K562 (cell line): ENCODE data around the gene LETM1. TPM values are rescaled to one million over a fixed set of nuclear protein-coding genes. Genes with fewer than 3 reads are reported as not detected.

Experiments used
- ATAC-seq: fragments of 200-7000 bp; cut with Tn5 transposase; 3 replicates; pipeline ENCODE4 v1.9.1; 2020; ENCODE audit warnings: moderate library complexity
- BruUV-seq: library from RNA; stranded (reverse); fragments of 400-500 nt; replicated peaks from 2 replicates; lab custom pipeline; 2021; lab: Mats Ljungman, UMichigan
- CTCF ChIA-PET: fragments of 300-600 bp; formaldehyde crosslinking; extraction: SDS; loops from one replicate; lab custom pipeline; 2021; ENCODE audit warnings: low intra/inter-chr PET ratio; lab: Yijun Ruan, JAX
- POLR2A ChIA-PET: fragments of 300-600, 350-650 bp; sonication (Branson Sonifier 250); formaldehyde crosslinking; extraction: SDS; loops from one replicate; lab custom pipeline; 2021; ENCODE audit warnings: antibody characterized with exemption, inconsistent platforms; lab: Yijun Ruan, JAX
- DNase-seq, 4 experiments: peaks; one replicate each; pipeline versions ENCODE4 v3.0.0 to v3.0.0-alpha.2; 2011 to 2018; ENCODE audit warnings: low spot score in 3 of 4, mixed read lengths in 3 of 4; ENCODE audit errors: extremely low read depth in 1 of 4
- FAIRE-seq: peaks from 2 replicates; lab custom pipeline; 2011; peaks lifted over from hg19 to GRCh38; lab: Jason Lieb, UNC
- H2AFZ ChIP-seq: 2 replicates; pipeline ENCODE4 v1.6.0; 2011; ENCODE audit warnings: low read depth, low read length, control low read depth, inconsistent platforms
- H3K27ac ChIP-seq: fragments of 200-600 bp; 3 replicates; pipeline ENCODE4 v1.8.0; 2011; ENCODE audit warnings: low read depth, mild to moderate bottlenecking, control low read depth, inconsistent platforms, low read length, moderate library complexity, mixed read lengths; ENCODE audit errors: extremely low read depth
- H3K27me3 ChIP-seq, 2 experiments: fragments of 300-600 bp in 1 of 2; 2 replicates in 1 of 2; 3 replicates in 1 of 2; pipeline versions ENCODE4 v1.6.0 to v1.8.0; 2011; ENCODE audit warnings: inconsistent platforms in 2 of 2, low read length in 2 of 2, mild to moderate bottlenecking in 1 of 2, mixed read lengths in 1 of 2, moderate library complexity in 1 of 2; ENCODE audit not compliant: control insufficient read depth in 2 of 2, insufficient read depth in 2 of 2
- H3K36me3 ChIP-seq: fragments of 300-600 bp; 3 replicates; pipeline ENCODE4 v1.8.0; 2011; ENCODE audit warnings: mild to moderate bottlenecking, low read length, inconsistent platforms; ENCODE audit not compliant: control insufficient read depth, insufficient read depth
- H3K4me1 ChIP-seq, 2 experiments: fragments of 200-600 bp in 1 of 2; replicated peaks in 1 of 2; 2 replicates in 1 of 2; 3 replicates in 1 of 2; pipeline versions ENCODE4 v1.5.1 to v1.8.0; 2011; ENCODE audit warnings: inconsistent platforms in 2 of 2, low read length in 2 of 2, mild to moderate bottlenecking in 1 of 2, mixed read lengths in 1 of 2, moderate library complexity in 1 of 2; ENCODE audit not compliant: control insufficient read depth in 2 of 2, insufficient read depth in 2 of 2
- H3K4me2 ChIP-seq: 2 replicates; pipeline ENCODE4 v1.6.1; 2011; ENCODE audit warnings: low read length, control low read depth, inconsistent platforms, mixed read lengths; ENCODE audit not compliant: insufficient read depth
- H3K4me3 ChIP-seq: fragments of 200-600 bp; sonication (generic), shearing (Covaris generic); 2 replicates; pipeline ENCODE4 v1.5.1; 2016; ENCODE audit warnings: control low read depth, inconsistent platforms
- H3K79me2 ChIP-seq: fragments of 200-600 bp; 3 replicates; pipeline ENCODE4 v1.8.0; 2011; ENCODE audit warnings: low read length, inconsistent platforms; ENCODE audit not compliant: control insufficient read depth, insufficient read depth
- H3K9ac ChIP-seq, 2 experiments: 2 replicates each; pipeline versions ENCODE4 v1.6.0 to v1.6.1; 2011; ENCODE audit warnings: low read depth in 2 of 2, low read length in 2 of 2, control low read depth in 1 of 2, inconsistent platforms in 1 of 2, mild to moderate bottlenecking in 1 of 2, mixed read lengths in 1 of 2; ENCODE audit not compliant: insufficient read depth in 1 of 2
- H3K9me1 ChIP-seq: one replicate; pipeline ENCODE4 v1.6.0; 2011; ENCODE audit warnings: inconsistent platforms, mild to moderate bottlenecking, low read length, moderate library complexity; ENCODE audit not compliant: control insufficient read depth, insufficient read depth
- H3K9me3 ChIP-seq: replicated peaks from 2 replicates; pipeline ENCODE4 v1.5.1; 2011; ENCODE audit warnings: low read depth, low read length, inconsistent platforms; ENCODE audit not compliant: control insufficient read depth, insufficient read depth
- H4K20me1 ChIP-seq: replicated peaks from 2 replicates; pipeline ENCODE4 v1.6.1; 2011; ENCODE audit warnings: low read length, inconsistent platforms, mixed read lengths; ENCODE audit not compliant: control insufficient read depth, insufficient read depth
- CTCF ChIP-seq, 3 experiments: IDR thresholded peaks in 2 of 3; conservative IDR thresholded peaks in 1 of 3; 2 replicates each; pipeline ENCODE4 v1.5.1; 2011 to 2012; ENCODE audit warnings: low read length in 3 of 3, mild to moderate bottlenecking in 3 of 3, control low read depth in 2 of 3, improper control_type of control experiment in 1 of 3, inconsistent platforms in 1 of 3, low read depth in 1 of 3, mixed read lengths in 1 of 3, moderate library complexity in 1 of 3; ENCODE audit not compliant: insufficient read depth in 2 of 3
- KLF6 ChIP-seq: fragments of 250-450 bp; sonication (Bioruptor Pico); IDR thresholded peaks from 2 replicates; pipeline ENCODE4 v1.4.0; 2020; ENCODE audit warnings: mild to moderate bottlenecking, moderate library complexity, borderline replicate concordance
- MTF1 ChIP-seq: fragments of 250-450 bp; sonication (Bioruptor Pico); IDR thresholded peaks from 2 replicates; pipeline ENCODE4 v1.9.0; 2021; ENCODE audit warnings: moderate library complexity, mild to moderate bottlenecking, inconsistent platforms, borderline replicate concordance
- UBTF ChIP-seq, 2 experiments: IDR thresholded peaks; 2 replicates each; pipeline ENCODE4 v1.6.1; 2012; ENCODE audit warnings: improper control_type of control experiment in 2 of 2, low read depth in 2 of 2, low read length in 2 of 2, borderline replicate concordance in 1 of 2
- ZBTB11 ChIP-seq, 3 experiments: fragments of 200-800 bp in 1 of 3; fragments of 250-450 bp in 1 of 3; fragments of 450-650 bp in 1 of 3; sonication (Bioruptor Pico) in 1 of 3; sonication (Bioruptor generic) in 1 of 3; formaldehyde crosslinking in 1 of 3; IDR thresholded peaks; 2 replicates each; pipeline versions ENCODE4 v1.6.1 to v1.8.0; 2016 to 2022; ENCODE audit warnings: mild to moderate bottlenecking in 2 of 3, missing genetic modification characterization in 2 of 3, missing compliant biosample characterization in 1 of 3, moderate library complexity in 1 of 3
- ZFP36 ChIP-seq: fragments of 150-350 bp; IDR thresholded peaks from 2 replicates; pipeline ENCODE4 v1.6.1; 2018; ENCODE audit warnings: low read length, low read depth; ENCODE audit not compliant: partially characterized antibody
- ZNF740 ChIP-seq, 3 experiments: fragments of 200-800 bp in 1 of 3; sonication (Bioruptor generic) in 1 of 3; sonication (generic) in 1 of 3; formaldehyde crosslinking in 1 of 3; IDR thresholded peaks; 2 replicates each; pipeline versions ENCODE4 v1.6.1 to v1.8.0; 2016 to 2022; ENCODE audit warnings: mild to moderate bottlenecking in 2 of 3, missing compliant biosample characterization in 2 of 3, missing genetic modification characterization in 2 of 3, missing genetic modification reagents in 1 of 3
- WGBS: fragments of 100-300 bp; shearing (Covaris generic); methylation state at CpG from one replicate; pipeline ENCODE4 v1.1.6; 2016; ENCODE audit warnings: low coverage, mixed read lengths; ENCODE audit not compliant: insufficient coverage; ENCODE audit errors: missing lambda C conversion rate; 5-methylcytosine and 5-hydroxymethylcytosine counted together
- in situ Hi-C: fragments of 300-500 bp; cut with MboI; formaldehyde crosslinking; loops from 4 replicates; pipeline ENCODE4 v1.15.0; 2018; ENCODE audit warnings: inconsistent platforms, mixed read lengths
- intact Hi-C: fragments of 100-400 bp; cut with micrococcal nuclease; formaldehyde crosslinking; loops from 2 replicates; pipeline ENCODE4 v1.14.2; 2022
- polyA plus RNA-seq, 8 experiments: library from polyadenylated mRNA; depleted of rRNA in 4 of 8; stranded (reverse) in 5 of 8; unstranded in 3 of 8; fragments of >200 nt; fragmentation: Nextera tagmentation in 2 of 8; fragmentation: Illumina TruSeq in 1 of 8; extraction: Ambion mirVana in 2 of 8; extraction: Trizol in 1 of 8; gene quantifications; 2 replicates each; pipeline versions ENCODE4 v1.2.1 to v1.2.3, GENCODE V29; 2011 to 2014; ENCODE audit warnings: inconsistent platforms in 1 of 8, missing spikeins in 1 of 8
- total RNA-seq, 7 experiments: library from RNA; depleted of rRNA in 6 of 7; stranded (reverse); fragments of >200 nt in 6 of 7; fragmentation: Illumina TruSeq in 2 of 7; extraction: Trizol in 2 of 7; gene quantifications; 2 replicates each; pipeline versions ENCODE4 v1.2.1 to v1.2.3, GENCODE V29; 2011 to 2021; ENCODE audit warnings: low replicate concordance in 1 of 7

Gene LETM1
- total and polyA plus RNA-seq, 9 of the 15 experiments (the other 6 are each of a cell fraction or from before 2014, with no cell fraction given): 3.9 to 109 (median 35.0) TPM

GRCh38 chr4:1767770-1768366, 88.1 kb downstream of the LETM1 start:
- ATAC-seq: peak; percentile 78
- TF ChIP-seq ZBTB11 (CRISPR knock-in tag; IDR thresholded peaks at IDR 0.05): peak in 1 of 3 experiments; percentile 48; a peak in 1 of 6 replicates
- TF ChIP-seq ZNF740 (CRISPR knock-in tag; IDR thresholded peaks at IDR 0.05): no peak
- peak in 1 of 2 experiments; percentile 58; a peak in 1 of 4 replicates for TF ChIP-seq ZNF740 (tag; IDR thresholded peaks at IDR 0.05)
- TF ChIP-seq ZFP36: peak; percentile 73
- peak; percentile 45 to 62 (median 52); a peak in 5 of 6 replicates for TF ChIP-seq CTCF (IDR thresholded peaks at IDR 0.05 in 2 of 3, conservative IDR thresholded peaks at IDR 0.05 in 1 of 3; ENCODE audit: insufficient read depth in 2 of 3, low read depth in 1 of 3, low read length in 3 of 3)
- TF ChIP-seq KLF6 (CRISPR knock-in tag): no peak
- peak in 1 of 2 experiments; percentile 23; a peak in 1 of 4 replicates for TF ChIP-seq UBTF (IDR thresholded peaks at IDR 0.05; ENCODE audit: borderline replicate concordance in 1 of 2, low read depth in 2 of 2, low read length in 2 of 2)
- no peak for TF ChIP-seq MTF1 (CRISPR knock-in tag)
- 31% methylated on average over 13 of the region's 32 CpGs for WGBS
- FAIRE-seq: no peak
- Histone ChIP-seq H3K36me3 (no peaks in the 10 kb centered on the region), H3K4me1 (peaks cover 2 to 87% of the 10 kb centered on the region in 2 experiments; a peak in 3 of 5 replicates), H3K9ac (peak overlapping the region in 1 of 2 experiments; percentile 64; a peak in 1 of 4 replicates), H3K27ac (no peak overlapping the region), H3K4me2 (0 out of 2 replicates have a peak overlapping the region, but pooled peaks have one; percentile 14), H3K4me3 (peak overlapping the region; percentile 37), H2AFZ (0 out of 2 replicates have a peak overlapping the region, but pooled peaks have one; percentile 23), H3K9me3 (no peaks in the 10 kb centered on the region), H3K27me3 (no peaks in the 10 kb centered on the region), H3K9me1 (no peaks in the 10 kb centered on the region), H3K79me2 (no peaks in the 10 kb centered on the region), H4K20me1 (0 out of 2 replicates have a peak, but pooled peaks cover 3% of the 10 kb centered on the region)
- intact Hi-C loops (no loop called here), in situ Hi-C loops (no loop called here)
- no TSS peak for BruUV-seq
- DNase-seq: peak; percentile 76 to 90 (median 87)
- ChIA-PET POLR2A (interaction anchor here (0.6 to 1.2 kb wide), 4 partner anchors 10 to 618 kb away, joined by 3 to 5 read pairs (median 4); partner anchors contain the start of gene FGFR3), CTCF (interaction anchor here (0.7 kb wide), 1 partner anchor 132 kb away, joined by 3 read pairs; no protein-coding TSS in a partner anchor)
